Liver (tissue), 9 donors: ENCODE data around the gene TBL2. TPM values are rescaled to one million over a fixed set of nuclear protein-coding genes. Genes with fewer than 3 reads are reported as not detected.

Experiments
- DNase-seq: peaks from one replicate; pipeline ENCODE4 v3.0.0-alpha.2; 2017; ENCODE audit warnings: low spot score
- H3K27ac ChIP-seq, 2 donors: one replicate each; pipeline ENCODE4 v1.7.0; 2013; ENCODE audit warnings: inconsistent platforms in 2 of 2, low read length in 2 of 2, control low read depth in 1 of 2, low read depth in 1 of 2, mild to moderate bottlenecking in 1 of 2
- H3K27me3 ChIP-seq, 4 donors: one replicate each; pipeline versions ENCODE4 v1.6.1 to v1.7.0; 2013; ENCODE audit warnings: low read length in 3 of 4, inconsistent platforms in 1 of 4, mild to moderate bottlenecking in 1 of 4, moderate library complexity in 1 of 4; ENCODE audit not compliant: control insufficient read depth in 4 of 4, insufficient read depth in 4 of 4
- H3K36me3 ChIP-seq, 4 donors: one replicate each; pipeline versions ENCODE4 v1.6.1 to v1.7.0; 2013; ENCODE audit warnings: low read length in 3 of 4, mild to moderate bottlenecking in 3 of 4, low read depth in 1 of 4, moderate library complexity in 1 of 4; ENCODE audit not compliant: control insufficient read depth in 4 of 4, insufficient read depth in 3 of 4
- H3K4me1 ChIP-seq, 4 donors: one replicate each; pipeline versions ENCODE4 v1.6.1 to v1.7.0; 2013; ENCODE audit warnings: low read length in 3 of 4, mild to moderate bottlenecking in 3 of 4, moderate library complexity in 1 of 4; ENCODE audit not compliant: control insufficient read depth in 4 of 4, insufficient read depth in 4 of 4
- H3K4me3 ChIP-seq, 3 donors: one replicate each; pipeline versions ENCODE4 v1.6.1 to v1.7.0; 2013; ENCODE audit warnings: low read length in 3 of 3, control low read depth in 1 of 3, low read depth in 1 of 3, mild to moderate bottlenecking in 1 of 3
- H3K9ac ChIP-seq, 2 donors: one replicate each; pipeline ENCODE4 v1.7.0; 2013; ENCODE audit warnings: low read length in 2 of 2, mild to moderate bottlenecking in 2 of 2, moderate library complexity in 2 of 2, control low read depth in 1 of 2, low read depth in 1 of 2
- H3K9me3 ChIP-seq, 4 donors: one replicate each; pipeline versions ENCODE4 v1.6.1 to v1.7.0; 2013; ENCODE audit warnings: low read length in 3 of 4; ENCODE audit not compliant: control insufficient read depth in 4 of 4
- ATF3 ChIP-seq: IDR thresholded peaks from 2 replicates; pipeline ENCODE4 v1.6.1; 2016; ENCODE audit warnings: antibody characterized with exemption
- EGR1 ChIP-seq, 2 donors: IDR thresholded peaks; 2 replicates each; pipeline ENCODE4 v1.6.1; 2016 to 2018; ENCODE audit warnings: antibody characterized with exemption in 2 of 2, low read depth in 2 of 2
- FOXA2 ChIP-seq: IDR thresholded peaks from 2 replicates; pipeline ENCODE4 v1.6.1; 2016; ENCODE audit warnings: antibody characterized with exemption
- GABPA ChIP-seq, 2 donors: IDR thresholded peaks in 1 of 2; conservative IDR thresholded peaks in 1 of 2; 2 replicates each; pipeline ENCODE4 v1.6.1; 2016; ENCODE audit warnings: antibody characterized with exemption in 2 of 2, mild to moderate bottlenecking in 1 of 2, moderate library complexity in 1 of 2
- HNF4A ChIP-seq, 2 donors: conservative IDR thresholded peaks; 2 replicates each; pipeline ENCODE4 v1.6.1; 2016; ENCODE audit warnings: antibody characterized with exemption in 2 of 2, mild to moderate bottlenecking in 2 of 2
- HNF4G ChIP-seq: IDR thresholded peaks from 2 replicates; pipeline ENCODE4 v1.6.1; 2016; ENCODE audit warnings: antibody characterized with exemption
- MAX ChIP-seq: IDR thresholded peaks from 2 replicates; pipeline ENCODE4 v1.6.1; 2016; ENCODE audit warnings: antibody characterized with exemption
- NR2F2 ChIP-seq: IDR thresholded peaks from 2 replicates; pipeline ENCODE4 v1.6.1; 2016; ENCODE audit warnings: antibody characterized with exemption
- RAD21 ChIP-seq, 2 donors: IDR thresholded peaks; 2 replicates each; pipeline ENCODE4 v1.6.1; 2016; ENCODE audit warnings: antibody characterized with exemption in 2 of 2, mild to moderate bottlenecking in 2 of 2
- REST ChIP-seq: IDR thresholded peaks from 2 replicates; pipeline ENCODE4 v1.6.1; 2016; ENCODE audit warnings: antibody characterized with exemption, mild to moderate bottlenecking
- RXRA ChIP-seq, 2 donors: IDR thresholded peaks; 2 replicates each; pipeline ENCODE4 v1.6.1; 2017 to 2018; ENCODE audit warnings: antibody characterized with exemption in 2 of 2, mild to moderate bottlenecking in 1 of 2
- SP1 ChIP-seq: IDR thresholded peaks from 2 replicates; pipeline ENCODE4 v1.6.1; 2018; ENCODE audit warnings: antibody characterized with exemption, mild to moderate bottlenecking
- TAF1 ChIP-seq: conservative IDR thresholded peaks from 2 replicates; pipeline ENCODE4 v1.6.1; 2016; ENCODE audit warnings: antibody characterized with exemption, mild to moderate bottlenecking
- YY1 ChIP-seq: IDR thresholded peaks from 2 replicates; pipeline ENCODE4 v1.6.1; 2016; ENCODE audit warnings: antibody characterized with exemption, mild to moderate bottlenecking
- ZBTB33 ChIP-seq: IDR thresholded peaks from 2 replicates; pipeline ENCODE4 v1.6.1; 2016; ENCODE audit warnings: antibody characterized with exemption
- WGBS: extraction: QIAGEN DNeasy Blood & Tissue Kit; methylation state at CpG from one replicate; pipeline ENCODE4 v1.1.7; 2013; 5-methylcytosine and 5-hydroxymethylcytosine counted together
- polyA plus RNA-seq, 2 donors: library from polyadenylated mRNA; stranded (reverse) in 1 of 2; unstranded in 1 of 2; fragments of 200-250 nt in 1 of 2; fragments of >200 nt in 1 of 2; fragmentation: Nextera tagmentation in 1 of 2; extraction: Ambion mirVana in 1 of 2; gene quantifications; one replicate each; pipeline versions ENCODE4 v1.2.1 to v1.2.3, GENCODE V29; 2013 to 2015
- total RNA-seq, 2 donors: library from RNA; depleted of rRNA; stranded (reverse); fragments of >200 nt; gene quantifications; one replicate each; pipeline ENCODE4 v1.2.3, GENCODE V29; 2014
- donor health status: healthy.
- donor health status: healthy.
- donor health status: healthy.
- donor health status: healthy.
- donor health status: healthy.

The TBL2 gene
- total and polyA plus RNA-seq, 4 donors: 10.9 to 36.6 (median 19.0) TPM

GRCh38 chr7:73573791-73574190 is 4.6 kb downstream of the TBL2 start:
- Histone ChIP-seq H3K9me3 (no peaks in the 10 kb centered on the region), H3K27me3 (no peaks in the 10 kb centered on the region), H3K4me1 (peaks cover 1 to 10% (median 5%) of the 10 kb centered on the region in 4 donors), H3K4me3 (no peak overlapping the region), H3K27ac (no peak overlapping the region), H3K36me3 (peaks cover 14 to 44% (median 28%) of the 10 kb centered on the region in 4 donors), H3K9ac (no peak overlapping the region)
- WGBS: 96% methylated on average over 11 of the region's 11 CpGs
- no peak for TF ChIP-seq ZBTB33
- TF ChIP-seq HNF4A (conservative IDR thresholded peaks at IDR 0.05): no peak
- no peak for TF ChIP-seq MAX
- no peak for TF ChIP-seq YY1
- TF ChIP-seq GABPA (IDR thresholded peaks at IDR 0.05 in 1 of 2, conservative IDR thresholded peaks at IDR 0.05 in 1 of 2): no peak
- TF ChIP-seq REST: no peak
- no peak for TF ChIP-seq NR2F2
- no peak for TF ChIP-seq RAD21 (IDR thresholded peaks at IDR 0.05)
- TF ChIP-seq HNF4G: no peak
- TF ChIP-seq TAF1: no peak
- no peak for TF ChIP-seq FOXA2
- no peak for TF ChIP-seq RXRA (IDR thresholded peaks at IDR 0.05)
- no peak for TF ChIP-seq EGR1 (IDR thresholded peaks at IDR 0.05; ENCODE audit: low read depth in 2 of 2)
- no peak for DNase-seq

GRCh38 chr7:73573276-73573675 is 5.1 kb downstream of the TBL2 start:
- H3K4me3 ChIP-seq: no peak overlapping the region
- H3K27me3 ChIP-seq: no peaks in the 10 kb centered on the region
- H3K27ac ChIP-seq: no peak overlapping the region
- no peak for DNase-seq
- H3K36me3 ChIP-seq: peaks cover 14 to 44% (median 28%) of the 10 kb centered on the region in 4 donors
- TF ChIP-seq TAF1 (no peak), ATF3 (no peak), YY1 (no peak), SP1 (no peak)
- H3K9ac ChIP-seq: no peak overlapping the region
- peaks cover 1 to 10% (median 5%) of the 10 kb centered on the region in 4 donors for H3K4me1 ChIP-seq
- WGBS: 95% methylated on average over 9 of the region's 9 CpGs
- no peaks in the 10 kb centered on the region for H3K9me3 ChIP-seq
